Upper lobe of left lung (tissue), 4 donors: ENCODE results near the gene FANCM.

Source experiments
- POLR2A ChIP-seq, 4 donors: fragments of 450-650 bp; IDR thresholded peaks; one replicate each; pipeline ENCODE4 v1.5.1; 2016 to 2017; ENCODE audit warnings: antibody characterized with exemption in 4 of 4, mild to moderate bottlenecking in 2 of 4
- TF ChIP-seq, protein P1 (sequence below), 6 experiments: fragments of 450-650 bp in 4 of 6; fragments of 200-600 bp in 2 of 6; sonication (generic) in 2 of 6; IDR thresholded peaks; one replicate each; pipeline ENCODE4 v1.5.1; 2016 to 2019; ENCODE audit warnings: antibody characterized with exemption in 6 of 6

DNA sequence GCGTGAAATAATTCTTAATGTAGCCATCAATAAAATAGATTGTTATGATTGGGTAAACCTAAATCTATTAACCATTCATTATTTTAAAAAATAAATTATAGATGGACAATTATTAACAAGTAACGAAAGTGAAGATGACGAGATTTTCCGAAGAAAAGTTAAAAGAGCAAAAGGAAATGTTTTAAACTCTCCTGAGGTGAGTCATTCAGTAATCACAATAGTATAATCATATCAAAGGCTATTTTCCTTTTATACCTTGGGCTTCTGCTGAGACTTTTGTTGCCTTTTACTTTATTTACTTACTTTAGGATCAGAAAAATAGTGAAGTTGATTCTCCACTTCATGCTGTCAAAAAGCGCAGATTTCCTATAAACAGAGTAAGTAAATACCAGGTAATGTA, 45.6 kb downstream of the FANCM start:
- TF ChIP-seq, protein P1, sequence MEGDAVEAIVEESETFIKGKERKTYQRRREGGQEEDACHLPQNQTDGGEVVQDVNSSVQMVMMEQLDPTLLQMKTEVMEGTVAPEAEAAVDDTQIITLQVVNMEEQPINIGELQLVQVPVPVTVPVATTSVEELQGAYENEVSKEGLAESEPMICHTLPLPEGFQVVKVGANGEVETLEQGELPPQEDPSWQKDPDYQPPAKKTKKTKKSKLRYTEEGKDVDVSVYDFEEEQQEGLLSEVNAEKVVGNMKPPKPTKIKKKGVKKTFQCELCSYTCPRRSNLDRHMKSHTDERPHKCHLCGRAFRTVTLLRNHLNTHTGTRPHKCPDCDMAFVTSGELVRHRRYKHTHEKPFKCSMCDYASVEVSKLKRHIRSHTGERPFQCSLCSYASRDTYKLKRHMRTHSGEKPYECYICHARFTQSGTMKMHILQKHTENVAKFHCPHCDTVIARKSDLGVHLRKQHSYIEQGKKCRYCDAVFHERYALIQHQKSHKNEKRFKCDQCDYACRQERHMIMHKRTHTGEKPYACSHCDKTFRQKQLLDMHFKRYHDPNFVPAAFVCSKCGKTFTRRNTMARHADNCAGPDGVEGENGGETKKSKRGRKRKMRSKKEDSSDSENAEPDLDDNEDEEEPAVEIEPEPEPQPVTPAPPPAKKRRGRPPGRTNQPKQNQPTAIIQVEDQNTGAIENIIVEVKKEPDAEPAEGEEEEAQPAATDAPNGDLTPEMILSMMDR (IDR thresholded peaks at IDR 0.05) = no peak
- no peak for TF ChIP-seq POLR2A (IDR thresholded peaks at IDR 0.05)
